GM18873 (cell line): ENCODE results near the gene DAB2.
A peak's percentile ranks its signal among the peaks of the same experiment; 100 is the strongest.

Experiments used
- ATAC-seq: cut with Tn5 transposase; IDR thresholded peaks from one replicate; pipeline ENCODE4 v1.9.1; 2021; ENCODE audit warnings: mild to moderate bottlenecking, moderate library complexity, moderate number of reproducible peaks; ENCODE audit not compliant: unreplicated experiment, low FRiP score

The DAB2 gene

DNA sequence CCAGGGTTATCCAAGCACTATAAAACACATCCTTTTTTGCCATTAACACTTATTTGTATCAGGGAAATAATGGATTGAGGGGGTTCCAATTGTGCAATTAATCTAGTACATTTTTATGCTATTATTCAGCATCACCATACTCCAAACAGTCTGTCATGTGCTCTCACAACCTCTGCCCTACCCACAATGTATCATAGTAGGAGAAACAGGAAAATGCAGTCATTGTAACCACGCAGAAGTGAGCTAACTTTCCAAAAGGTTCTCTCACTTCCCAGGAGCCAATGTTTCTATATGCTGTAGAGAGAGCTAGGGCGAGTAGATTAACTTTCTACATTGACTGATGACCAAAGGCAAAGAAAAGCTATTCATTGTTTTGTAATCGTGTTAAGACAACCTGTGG, 29.8 kb downstream of the DAB2 start:
- ATAC-seq, result no peak

DNA sequence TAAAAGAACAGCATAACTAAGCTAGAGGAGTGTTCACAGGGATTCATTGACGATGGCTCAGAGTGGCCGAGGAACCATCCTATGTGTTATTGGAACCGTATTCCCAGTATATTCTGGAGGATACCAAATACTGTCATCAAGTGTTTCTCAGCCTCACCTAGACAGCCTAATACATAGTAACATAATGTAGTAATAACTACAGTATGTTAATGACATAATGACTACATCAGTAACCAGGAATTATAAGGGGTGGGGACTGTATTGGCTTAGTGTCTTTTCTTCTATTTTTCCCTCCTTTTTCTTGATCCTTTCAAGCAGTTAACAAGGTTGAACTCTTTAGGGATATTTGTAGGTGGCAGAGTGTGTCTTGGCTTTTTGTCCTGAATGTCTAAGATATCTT, 33.8 kb downstream of the DAB2 start:
- no peak for ATAC-seq

GRCh38 chr5:39387293-39387692, 37.5 kb downstream of the DAB2 start:
- ATAC-seq, result no peak

DNA sequence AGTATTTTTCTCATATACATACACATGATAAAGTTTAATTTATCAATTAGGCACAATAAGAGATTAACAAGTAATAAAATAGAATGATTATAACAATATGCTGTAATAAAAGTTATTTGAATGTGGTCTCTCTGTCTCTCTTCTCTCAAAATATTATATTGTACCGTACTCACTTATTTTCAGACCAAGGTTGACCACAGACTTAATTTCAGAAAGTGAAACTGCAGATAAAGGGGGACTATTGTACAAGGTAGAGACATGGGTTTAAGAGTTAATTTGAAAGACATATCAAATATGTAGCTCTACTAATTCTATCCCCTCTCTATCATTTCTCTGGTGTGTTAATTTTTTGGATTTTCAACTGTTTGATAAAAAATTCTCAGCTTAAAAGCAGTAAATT, 40.5 kb downstream of the DAB2 start:
- no peak for ATAC-seq

DNA sequence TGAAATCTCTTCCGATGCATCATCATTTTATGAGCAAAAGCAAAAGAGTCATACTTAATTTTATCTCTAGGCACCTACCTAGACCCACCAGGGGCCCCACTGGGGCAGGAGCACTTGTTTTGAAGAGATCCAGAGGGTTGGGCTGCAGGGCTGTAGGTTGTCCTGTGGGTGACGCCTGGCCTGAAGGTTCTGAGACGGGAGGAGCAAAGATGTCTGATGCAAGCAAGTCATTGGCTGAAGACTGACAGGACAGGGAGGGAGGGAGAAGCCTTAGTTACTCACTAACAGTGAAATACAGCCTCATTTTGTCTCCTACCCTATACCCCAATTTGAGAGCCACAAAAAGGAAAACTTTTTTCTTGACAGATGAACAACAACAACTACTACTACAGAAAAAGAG, 43.4 kb downstream of the DAB2 start:
- no peak for ATAC-seq

GRCh38 chr5:39379693-39380092, 45.1 kb downstream of the DAB2 start:
- ATAC-seq, result no peak

GRCh38 chr5:39377613-39378012, 47.2 kb downstream of the DAB2 start:
- ATAC-seq, result no peak

DNA sequence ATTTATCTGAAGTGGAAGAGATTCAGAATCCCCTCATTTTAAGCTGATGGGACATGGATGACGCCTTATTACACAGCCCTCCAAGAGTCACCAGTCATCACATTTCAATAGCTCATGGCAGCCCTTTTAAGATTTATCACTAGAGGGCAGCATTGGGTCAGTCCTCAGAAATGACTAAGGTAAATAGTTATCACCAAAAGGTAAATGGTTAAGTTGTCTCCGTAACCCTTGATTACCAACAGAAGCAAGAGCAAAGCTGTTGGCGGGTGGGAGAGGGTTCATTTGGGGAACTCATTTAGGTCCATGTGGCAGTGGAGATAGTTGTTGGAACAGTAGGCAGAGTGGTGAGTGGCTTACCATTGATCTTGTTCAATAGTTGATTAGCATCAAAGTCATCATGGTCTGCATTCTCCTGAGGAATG, 48.5 kb downstream of the DAB2 start:
- ATAC-seq, result peak; percentile 87

DNA sequence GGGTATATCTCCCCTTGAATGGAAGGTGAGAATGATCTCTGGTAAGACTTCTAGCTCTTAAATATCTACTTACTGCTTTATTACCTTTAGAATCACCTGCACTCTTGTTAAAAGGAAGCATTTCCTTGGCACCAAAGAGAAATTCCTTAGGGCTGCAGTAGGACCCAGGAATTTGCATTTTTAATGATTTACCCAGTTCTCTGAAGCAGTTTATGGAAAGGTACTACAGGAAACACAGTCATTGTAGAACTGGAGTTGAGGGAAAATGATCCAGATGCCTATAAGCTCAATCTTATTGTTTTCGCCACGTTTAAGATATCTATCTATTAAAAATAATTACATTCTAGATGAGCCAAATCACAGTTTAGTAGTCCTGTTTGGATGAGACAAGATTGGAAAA, 51.0 kb downstream of the DAB2 start:
- no peak for ATAC-seq

GRCh38 chr5:39371367-39371635, 53.5 kb downstream of the DAB2 start:
- ATAC-seq, result no peak

GRCh38 chr5:39370555-39371366, 54.0 kb downstream of the DAB2 start:
- no peak for ATAC-seq

- ATAC-seq, result no peak
Measured at GRCh38 chr5:39369123-39369815, 55.5 kb downstream of the DAB2 start.

- no peak for ATAC-seq
Measured at GRCh38 chr5:39368116-39368515, 56.7 kb downstream of the DAB2 start.

DNA sequence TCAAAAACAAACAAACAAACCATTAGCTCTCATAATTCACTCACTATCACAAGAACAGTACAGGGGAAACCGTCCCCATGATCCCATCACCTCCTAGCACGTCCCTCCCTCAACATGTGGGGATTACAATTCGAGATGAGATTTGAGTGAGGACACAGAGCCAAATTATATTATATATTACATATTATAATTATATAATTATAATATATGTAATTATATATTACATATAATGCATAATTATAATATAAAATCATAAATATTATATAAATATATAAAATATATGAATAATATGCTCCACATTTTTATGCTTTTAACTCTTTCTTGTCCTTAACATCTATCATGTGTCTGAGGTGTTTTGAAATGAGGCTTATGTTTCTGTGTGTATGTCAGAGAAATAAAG, 57.1 kb downstream of the DAB2 start:
- ATAC-seq, result no peak

GRCh38 chr5:39364367-39364766, 60.4 kb downstream of the DAB2 start, which contains the start of gene C9:
TSS of gene C9 (minus strand) at chr5:39364495. CDS start at chr5:39364464, 31 bp downstream.
- no peak for ATAC-seq

DNA sequence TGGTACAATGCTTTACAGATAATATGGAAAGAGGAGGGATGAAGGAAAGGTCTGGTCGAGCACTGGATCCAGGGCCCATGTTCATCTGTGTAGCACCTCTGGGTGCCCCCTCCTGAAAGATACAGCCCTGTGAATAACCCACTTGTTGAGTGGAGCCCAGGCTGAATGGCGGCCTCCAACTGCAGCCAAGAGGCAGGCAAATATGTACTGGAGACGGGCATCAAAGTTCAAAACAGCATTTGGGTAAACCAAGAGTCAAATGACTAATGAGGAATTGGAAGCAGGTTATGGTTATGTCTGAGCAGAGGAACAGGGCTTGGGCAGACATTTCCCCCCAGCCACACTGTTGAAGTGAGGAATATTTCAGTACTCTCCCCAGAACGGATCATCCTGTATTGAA, 61.6 kb downstream of the DAB2 start:
- no peak for ATAC-seq

- ATAC-seq, result no peak
Measured at GRCh38 chr5:39362646-39363045, 62.1 kb downstream of the DAB2 start.

GRCh38 chr5:39361306-39361705, 63.5 kb downstream of the DAB2 start:
- ATAC-seq, result no peak

- no peak for ATAC-seq
Measured at GRCh38 chr5:39360471-39361111, 64.2 kb downstream of the DAB2 start.

DNA sequence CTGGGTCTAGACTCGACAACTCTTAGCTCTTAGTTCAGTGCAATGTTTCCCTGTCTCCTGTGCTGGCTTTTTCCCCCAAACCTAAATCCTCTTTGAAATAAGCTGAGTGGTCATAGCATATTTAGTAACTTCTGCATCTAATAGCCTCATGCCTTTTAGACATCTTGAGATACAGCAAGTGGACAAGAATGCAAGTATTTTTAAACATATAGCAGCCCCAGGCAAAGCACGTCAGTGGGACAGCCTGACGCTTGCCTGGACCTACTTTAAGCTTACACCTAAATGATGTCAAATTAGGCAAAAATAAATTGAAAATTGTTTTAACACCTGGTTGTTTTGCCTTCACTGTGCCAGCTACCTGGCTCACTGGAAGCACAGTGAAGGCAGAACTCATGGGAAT, 68.5 kb downstream of the DAB2 start:
- no peak for ATAC-seq

DNA sequence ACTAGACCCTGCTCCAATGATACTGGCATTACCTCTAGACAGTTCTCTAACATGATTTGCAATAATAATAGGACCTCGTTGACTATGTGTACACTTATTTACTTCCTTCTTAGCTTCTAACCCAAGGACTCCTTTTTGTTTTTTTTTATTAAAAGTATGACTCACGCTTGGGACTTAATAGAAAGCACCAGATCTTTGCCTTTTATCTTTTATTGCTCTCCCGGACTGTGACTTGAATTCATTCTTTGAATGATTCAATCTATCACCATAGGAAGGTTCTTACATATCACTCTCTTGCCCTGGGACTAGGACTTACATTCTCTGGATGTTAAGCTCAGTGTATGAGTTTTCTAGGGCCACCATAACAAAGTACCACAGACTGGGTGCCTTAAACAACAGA, 69.5 kb downstream of the DAB2 start:
- no peak for ATAC-seq
